CD4-positive, alpha-beta T cell treated with Interleukin-17A for 4 hours (primary cell): ENCODE measurements around the gene TNFSF13B.

Experiments used
- DNase-seq: peaks from one replicate; pipeline ENCODE4 v3.0.0-alpha.2; 2020; ENCODE audit warnings: mixed read lengths

The TNFSF13B gene

DNA sequence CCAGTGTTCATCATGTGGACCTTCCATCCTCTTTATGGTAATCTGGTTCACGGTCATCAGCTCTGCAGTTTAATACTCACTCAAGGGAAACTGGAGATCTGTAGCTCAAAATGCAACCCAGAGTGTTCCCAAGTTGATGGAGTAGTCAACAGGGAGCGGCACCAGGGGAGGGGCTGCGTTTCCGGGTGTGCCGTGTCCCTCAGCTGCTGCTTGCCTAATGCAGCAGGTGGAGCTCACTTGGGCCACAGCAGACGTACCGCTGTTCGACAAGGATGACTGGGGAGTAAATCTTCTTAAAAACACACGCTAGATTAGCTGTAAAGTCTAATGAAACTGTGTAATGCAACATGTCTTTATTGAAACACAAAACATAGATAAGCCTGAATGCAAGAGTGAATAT, 81.1 kb downstream of the TNFSF13B start:
- no peak for DNase-seq

DNA sequence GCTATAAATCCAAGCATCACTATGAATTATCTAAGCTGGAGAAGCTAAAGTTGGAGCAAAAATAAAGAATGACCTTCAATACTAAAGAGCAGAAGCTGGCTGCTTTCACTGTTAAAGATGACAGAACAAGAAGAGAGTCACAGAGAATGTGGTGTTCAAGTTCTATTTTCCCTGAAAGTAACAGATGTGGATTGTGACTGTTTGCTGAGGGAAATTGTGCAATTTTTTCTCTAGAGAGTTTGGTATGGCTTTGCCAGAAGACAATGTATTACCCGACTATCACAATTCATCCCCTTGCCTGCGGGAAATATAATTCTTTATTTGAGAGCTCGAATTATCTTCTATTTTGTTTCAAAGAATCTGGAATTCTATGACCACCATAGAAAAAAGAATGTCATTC, 83.1 kb downstream of the TNFSF13B start:
- no peak for DNase-seq

DNA sequence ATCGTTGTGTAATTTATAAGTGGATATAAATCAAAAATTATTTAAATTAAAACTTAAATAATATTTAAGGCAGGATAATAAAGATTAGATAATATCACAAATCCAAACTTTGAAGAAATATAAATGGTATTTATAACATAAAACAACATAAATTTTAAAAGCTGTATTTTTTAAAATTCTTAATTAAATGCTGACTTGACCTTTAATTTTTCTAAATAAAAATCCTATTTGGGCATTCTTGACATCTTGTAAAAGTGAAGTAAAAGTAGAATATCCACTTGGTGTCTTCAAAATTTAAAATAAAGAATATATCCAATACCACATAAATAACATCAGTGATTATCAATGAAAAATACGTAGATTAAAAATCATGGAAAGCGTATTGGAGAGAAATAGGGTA, 87.7 kb downstream of the TNFSF13B start:
- no peak for DNase-seq
